SK-MEL-5 (cell line): ENCODE data around the gene COMMD4. TPM values are rescaled to one million over a fixed set of nuclear protein-coding genes. Genes with fewer than 3 reads are reported as not detected.
A peak's percentile ranks its signal among the peaks of the same experiment; 100 is the strongest.
"Not testable (repeated sequence)": the region's sequence is repeated elsewhere in the genome, so short reads cannot be mapped to it uniquely, and the experiment has no call there.

ENCODE experiments used
- DNase-seq: peaks from one replicate; pipeline ENCODE4 v3.0.0-alpha.2; 2016; ENCODE audit warnings: low read depth, low spot score
- in situ Hi-C: cut with HindIII; loops from 2 replicates; pipeline ENCODE4 v1.10.0; 2016; ENCODE audit warnings: low sequenced_read_pairs, high pct_unique_total_duplicates, low pct_unique_long_range_greater_than_20kb
- polyA plus RNA-seq, 2 experiments: library from polyadenylated mRNA; depleted of rRNA; stranded (reverse); fragments of >200 nt; gene quantifications; 2 replicates each; pipeline ENCODE4 v1.2.3, GENCODE V29; 2015
- total RNA-seq: library from RNA; depleted of rRNA; stranded (reverse); fragments of >200 nt; shearing (Covaris generic); gene quantifications from 2 replicates; pipeline ENCODE4 v1.2.3, GENCODE V29; 2014; rRNA removed

The COMMD4 gene
- total RNA-seq: 115 and 149 TPM in 2 replicates
- polyA plus RNA-seq (2015; cell fraction: cytosol; rRNA removed): 157 and 202 TPM in 2 replicates
- polyA plus RNA-seq (2015; cell fraction: nucleus; rRNA removed): 480 and 561 TPM in 2 replicates

GRCh38 chr15:75335705-75336355 lies at the start of gene COMMD4:
TSS of gene COMMD4 (plus strand) at chr15:75336063. CDS start at chr15:75336090, 27 bp downstream.
- peak; percentile 96 for DNase-seq
- in situ Hi-C loops: no loop called here

- in situ Hi-C loops, DNase-seq: not testable (repeated sequence)
Measured at GRCh38 chr15:75293660-75294059, 42.2 kb upstream of the COMMD4 start.

GRCh38 chr15:75298541-75299310 lies 37.1 kb upstream of the COMMD4 start:
- in situ Hi-C loops: not testable (repeated sequence)

GRCh38 chr15:75299311-75299688 lies 36.6 kb upstream of the COMMD4 start:
- DNase-seq, in situ Hi-C loops: not testable (repeated sequence)

More at GRCh38 chr15:75298541-75299310, 37.1 kb upstream of the COMMD4 start:
- DNase-seq: not testable (repeated sequence)

- in situ Hi-C loops, DNase-seq: not testable (repeated sequence)
Measured at GRCh38 chr15:75300026-75300425, 35.8 kb upstream of the COMMD4 start.

- in situ Hi-C loops: no loop called here
- DNase-seq: no peak
Measured at GRCh38 chr15:75302318-75302717, 33.5 kb upstream of the COMMD4 start.

- DNase-seq, in situ Hi-C loops: not testable (repeated sequence)
Measured at GRCh38 chr15:75302753-75303152, 33.1 kb upstream of the COMMD4 start.

GRCh38 chr15:75306188-75306587 lies 29.7 kb upstream of the COMMD4 start:
- DNase-seq: no peak
- in situ Hi-C loops: no loop called here

- in situ Hi-C loops: no loop called here
- DNase-seq: peak; percentile 67
Measured at GRCh38 chr15:75307778-75308390, 28.0 kb upstream of the COMMD4 start.

- in situ Hi-C loops: no loop called here
- no peak for DNase-seq
Measured at GRCh38 chr15:75309711-75310110, 26.2 kb upstream of the COMMD4 start.

- DNase-seq, in situ Hi-C loops: not testable (repeated sequence)
Measured at GRCh38 chr15:75312548-75312947, 23.3 kb upstream of the COMMD4 start.

GRCh38 chr15:75313116-75313845 lies 22.6 kb upstream of the COMMD4 start:
- no peak for DNase-seq
- in situ Hi-C loops: no loop called here

- no peak for DNase-seq
- in situ Hi-C loops: no loop called here
Measured at GRCh38 chr15:75314552-75315290, 21.1 kb upstream of the COMMD4 start.

- in situ Hi-C loops, DNase-seq: not testable (repeated sequence)
Measured at GRCh38 chr15:75319231-75319897, 16.5 kb upstream of the COMMD4 start.

- no peak for DNase-seq
- in situ Hi-C loops: no loop called here
Measured at GRCh38 chr15:75321711-75322110, 14.2 kb upstream of the COMMD4 start.

GRCh38 chr15:75325922-75326321 lies 9.9 kb upstream of the COMMD4 start:
- in situ Hi-C loops: no loop called here
- DNase-seq: no peak

- DNase-seq: no peak
- in situ Hi-C loops: no loop called here
Measured at GRCh38 chr15:75327005-75327404, 8.9 kb upstream of the COMMD4 start.
